ENCODE results near the gene SIGLEC11.

The SIGLEC11 gene

GRCh38 chr19:49924004-49924880 lies 36.7 kb downstream of the SIGLEC11 start:
- TF ChIP-seq CTCF (IDR thresholded peaks at IDR 0.05) = no peak

- TF ChIP-seq CTCF (IDR thresholded peaks at IDR 0.05) = no peak
Observed at GRCh38 chr19:49923055-49924003, 37.6 kb downstream of the SIGLEC11 start.

GRCh38 chr19:49921871-49922795 lies 38.8 kb downstream of the SIGLEC11 start:
- no peak for TF ChIP-seq CTCF (IDR thresholded peaks at IDR 0.05)

GRCh38 chr19:49920624-49921363 lies 40.2 kb downstream of the SIGLEC11 start:
- no peak for TF ChIP-seq CTCF (IDR thresholded peaks at IDR 0.05)

GRCh38 chr19:49918089-49918488 lies 42.9 kb downstream of the SIGLEC11 start:
- no peak for TF ChIP-seq CTCF (IDR thresholded peaks at IDR 0.05)

GRCh38 chr19:49916839-49917733 lies 43.9 kb downstream of the SIGLEC11 start:
- peak; percentile 13; the same call in 1 of the 2 replicates for TF ChIP-seq CTCF (IDR thresholded peaks at IDR 0.05)
